ENCODE measurements around the gene SLC25A38. TPM values are rescaled to one million over a fixed set of nuclear protein-coding genes. Genes with fewer than 3 reads are reported as not detected.

The SLC25A38 gene
- total RNA-seq, 1 experiment from 2014 or later: 48.2 TPM

DNA sequence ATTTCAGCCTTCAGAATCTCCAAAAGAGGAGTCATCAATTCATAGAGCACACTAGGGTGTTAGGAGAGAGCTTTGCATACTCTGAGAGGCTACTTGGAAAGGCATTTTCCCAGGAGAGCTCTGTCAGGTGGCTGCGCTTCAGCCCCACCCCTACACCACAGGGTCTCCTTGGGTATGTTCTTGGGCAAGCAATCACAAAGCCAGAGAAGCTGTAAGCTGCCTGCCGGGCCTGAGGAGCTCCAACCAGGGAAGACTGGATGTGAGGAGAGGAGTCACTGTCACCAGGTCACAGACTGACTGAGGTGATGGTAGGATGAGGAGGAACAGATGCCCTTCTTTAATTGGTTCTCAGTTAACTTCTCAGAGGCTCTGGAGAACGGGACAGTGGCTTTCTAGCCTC lies 13.5 kb downstream of the SLC25A38 start:
- H2BK12ac ChIP-seq (ENCODE audit: insufficient read length, low read depth, low read length): no peak overlapping the region
- H3K56ac ChIP-seq (ENCODE audit: insufficient read length, low read depth, low read length): no peak overlapping the region
- no peak overlapping the region for H2BK20ac ChIP-seq (ENCODE audit: low read depth, low read length, poor library complexity, severe bottlenecking)
- H3K9me3 ChIP-seq (ENCODE audit: control insufficient read depth, low read depth, low read length): no peaks in the 10 kb centered on the region
- TF ChIP-seq, protein P1, sequence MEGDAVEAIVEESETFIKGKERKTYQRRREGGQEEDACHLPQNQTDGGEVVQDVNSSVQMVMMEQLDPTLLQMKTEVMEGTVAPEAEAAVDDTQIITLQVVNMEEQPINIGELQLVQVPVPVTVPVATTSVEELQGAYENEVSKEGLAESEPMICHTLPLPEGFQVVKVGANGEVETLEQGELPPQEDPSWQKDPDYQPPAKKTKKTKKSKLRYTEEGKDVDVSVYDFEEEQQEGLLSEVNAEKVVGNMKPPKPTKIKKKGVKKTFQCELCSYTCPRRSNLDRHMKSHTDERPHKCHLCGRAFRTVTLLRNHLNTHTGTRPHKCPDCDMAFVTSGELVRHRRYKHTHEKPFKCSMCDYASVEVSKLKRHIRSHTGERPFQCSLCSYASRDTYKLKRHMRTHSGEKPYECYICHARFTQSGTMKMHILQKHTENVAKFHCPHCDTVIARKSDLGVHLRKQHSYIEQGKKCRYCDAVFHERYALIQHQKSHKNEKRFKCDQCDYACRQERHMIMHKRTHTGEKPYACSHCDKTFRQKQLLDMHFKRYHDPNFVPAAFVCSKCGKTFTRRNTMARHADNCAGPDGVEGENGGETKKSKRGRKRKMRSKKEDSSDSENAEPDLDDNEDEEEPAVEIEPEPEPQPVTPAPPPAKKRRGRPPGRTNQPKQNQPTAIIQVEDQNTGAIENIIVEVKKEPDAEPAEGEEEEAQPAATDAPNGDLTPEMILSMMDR (conservative IDR thresholded peaks at IDR 0.05): no peak
- no CpG with 5 or more reads among the region's 3 CpGs for WGBS (ENCODE audit: extremely low coverage, insufficient read length, low lambda C conversion rate)
- H3K27me3 Mint-ChIP-seq (ENCODE audit: low read depth): no peaks in the 10 kb centered on the region
- H3T11ph ChIP-seq (ENCODE audit: low read length): no peak overlapping the region
- no peak overlapping the region for H3K27ac ChIP-seq (ENCODE audit: insufficient read length, low read depth, low read length)
- no peak overlapping the region for H2AK5ac ChIP-seq (ENCODE audit: insufficient read length, low read length)
- H2AFZ ChIP-seq (ENCODE audit: low read length): no peak overlapping the region
- H3K79me2 ChIP-seq (ENCODE audit: insufficient read depth, low read length): no peaks in the 10 kb centered on the region
- H3K4me2 ChIP-seq (ENCODE audit: insufficient read depth, insufficient read length, low read length): no peak overlapping the region
- H3K9me3 Mint-ChIP-seq: no peaks in the 10 kb centered on the region
- no peak overlapping the region for H2BK120ac ChIP-seq (ENCODE audit: low read depth, low read length, poor library complexity, severe bottlenecking)
- H3K36me3 Mint-ChIP-seq (ENCODE audit: insufficient read depth in 1 of 3, low read depth in 3 of 3): peaks cover 13 to 87% (median 64%) of the 10 kb centered on the region in 3 experiments; a peak in 6 of 7 replicates
- no peak overlapping the region for H3K4me3 Mint-ChIP-seq
- no peaks in the 10 kb centered on the region for H3K4me1 ChIP-seq (ENCODE audit: insufficient read depth, low read length)
- no peak overlapping the region for H2BK5ac ChIP-seq (ENCODE audit: insufficient read length, low read length)
- peaks cover 1 to 4% of the 10 kb centered on the region in 2 experiments; a peak in 2 of 4 replicates for H3K4me1 Mint-ChIP-seq
- no peak overlapping the region for H2BK15ac ChIP-seq (ENCODE audit: low read depth, low read length)
- no peak overlapping the region for H3K14ac ChIP-seq (ENCODE audit: insufficient read depth, low read length)
- no peak for DNase-seq
- no peak overlapping the region for H3K27ac Mint-ChIP-seq
- no peak overlapping the region for H3K18ac ChIP-seq (ENCODE audit: insufficient read length, low read depth, low read length)
- H4K20me1 ChIP-seq (ENCODE audit: control insufficient read depth, insufficient read depth, insufficient read length): no peaks in the 10 kb centered on the region
- H4K5ac ChIP-seq (ENCODE audit: insufficient read length, low read depth, low read length): no peak overlapping the region
- H3K9ac ChIP-seq (ENCODE audit: extremely low read depth, insufficient read length, low read length): no peak overlapping the region
- H3K23ac ChIP-seq (ENCODE audit: insufficient read length, low read depth, low read length): no peak overlapping the region
- H4K8ac ChIP-seq (replicated peaks; ENCODE audit: insufficient read length, low read depth, low read length): no peak overlapping the region
- H3K79me1 ChIP-seq (ENCODE audit: insufficient read depth, low read depth, low read length, poor library complexity, severe bottlenecking): no peaks in the 10 kb centered on the region
- H3K27me3 ChIP-seq (ENCODE audit: insufficient read depth, low read length): no peaks in the 10 kb centered on the region
- H3K4ac ChIP-seq (ENCODE audit: low read depth, low read length): no peak overlapping the region
- H3K23me2 ChIP-seq (ENCODE audit: insufficient read length, low read depth, low read length, poor library complexity, severe bottlenecking): no peaks in the 10 kb centered on the region
- no peak overlapping the region for H4K91ac ChIP-seq (ENCODE audit: insufficient read length, low read depth, low read length)

Data from H9 (cell line).